Hematopoietic multipotent progenitor cell treated with erythropoietin and hydrocortisone succinate and interleukin-3 and kit ligand, for 8 days (in vitro differentiated cells): ENCODE results near the gene SPDYE6.
"Not testable (repeated sequence)": the region's sequence is repeated elsewhere in the genome, so short reads cannot be mapped to it uniquely, and the experiment has no call there.

Experiments
- DNase-seq: peaks from one replicate; pipeline ENCODE4 v3.0.0-alpha.2; 2015

The SPDYE6 gene

GRCh38 chr7:102363549-102364393, 7.5 kb upstream of the SPDYE6 start:
- DNase-seq = peak; percentile 99

- not testable (repeated sequence) for DNase-seq
Observed at GRCh38 chr7:102346983-102347382, 9.3 kb downstream of the SPDYE6 start.

GRCh38 chr7:102340599-102341368, 15.5 kb downstream of the SPDYE6 start:
- not testable (repeated sequence) for DNase-seq

GRCh38 chr7:102337420-102337819, 18.8 kb downstream of the SPDYE6 start:
- DNase-seq = not testable (repeated sequence)

GRCh38 chr7:102337002-102337401, 19.2 kb downstream of the SPDYE6 start:
- DNase-seq = not testable (repeated sequence)

- not testable (repeated sequence) for DNase-seq
Observed at GRCh38 chr7:102335574-102335973, 20.7 kb downstream of the SPDYE6 start.

- not testable (repeated sequence) for DNase-seq
Observed at GRCh38 chr7:102330666-102331460, 25.4 kb downstream of the SPDYE6 start.

GRCh38 chr7:102329366-102329765, 26.9 kb downstream of the SPDYE6 start:
- not testable (repeated sequence) for DNase-seq

GRCh38 chr7:102328863-102329262, 27.4 kb downstream of the SPDYE6 start:
- DNase-seq = not testable (repeated sequence)

- DNase-seq = not testable (repeated sequence)
Observed at GRCh38 chr7:102327183-102327582, 29.1 kb downstream of the SPDYE6 start.

- no peak for DNase-seq
Observed at GRCh38 chr7:102326157-102326889, 29.9 kb downstream of the SPDYE6 start.

- DNase-seq = not testable (repeated sequence)
Observed at GRCh38 chr7:102325106-102325505, 31.1 kb downstream of the SPDYE6 start.

GRCh38 chr7:102323914-102324195, 32.4 kb downstream of the SPDYE6 start:
- DNase-seq = no peak

- no peak for DNase-seq
Observed at GRCh38 chr7:102322202-102322715, 34.0 kb downstream of the SPDYE6 start.

GRCh38 chr7:102321351-102322201, 34.7 kb downstream of the SPDYE6 start:
- no peak for DNase-seq

GRCh38 chr7:102320601-102321350, 35.5 kb downstream of the SPDYE6 start:
- DNase-seq = no peak

- no peak for DNase-seq
Observed at GRCh38 chr7:102320181-102320580, 36.1 kb downstream of the SPDYE6 start.

GRCh38 chr7:102319671-102320070, 36.6 kb downstream of the SPDYE6 start:
- no peak for DNase-seq

GRCh38 chr7:102318482-102318971, 37.7 kb downstream of the SPDYE6 start:
- no peak for DNase-seq
